GM20000 (cell line): ENCODE data around the gene PKP1.

Source experiments
- DNase-seq: peaks from one replicate; pipeline ENCODE4 v3.0.0; 2012; ENCODE audit warnings: low spot score
- TF ChIP-seq, protein P1 (sequence below): IDR thresholded peaks from 2 replicates; pipeline ENCODE4 v1.5.1; 2012; ENCODE audit warnings: mild to moderate bottlenecking, control low read depth; ENCODE audit errors: extremely low read depth, missing control alignments

Gene PKP1

DNA sequence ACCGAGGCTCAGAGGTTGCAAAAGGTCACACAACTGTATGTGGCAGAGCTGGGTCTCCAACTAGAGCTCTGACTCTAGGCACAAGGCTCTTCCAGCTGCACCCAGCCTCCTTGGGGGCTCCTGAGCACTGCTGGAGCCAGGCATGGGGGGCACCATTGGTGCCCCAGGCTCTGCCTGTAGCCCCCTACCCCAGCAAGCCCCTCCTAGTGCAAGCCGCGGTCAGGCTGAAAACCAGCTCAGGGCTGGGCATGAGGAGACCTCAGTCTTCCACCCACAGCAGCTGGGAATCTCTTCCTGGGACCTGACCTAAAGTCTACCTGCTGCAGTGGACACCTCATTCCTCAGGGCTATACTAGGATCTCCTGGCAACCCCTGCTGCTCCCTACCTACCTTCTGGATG, 79.6 kb downstream of the PKP1 start:
- TF ChIP-seq, protein P1, sequence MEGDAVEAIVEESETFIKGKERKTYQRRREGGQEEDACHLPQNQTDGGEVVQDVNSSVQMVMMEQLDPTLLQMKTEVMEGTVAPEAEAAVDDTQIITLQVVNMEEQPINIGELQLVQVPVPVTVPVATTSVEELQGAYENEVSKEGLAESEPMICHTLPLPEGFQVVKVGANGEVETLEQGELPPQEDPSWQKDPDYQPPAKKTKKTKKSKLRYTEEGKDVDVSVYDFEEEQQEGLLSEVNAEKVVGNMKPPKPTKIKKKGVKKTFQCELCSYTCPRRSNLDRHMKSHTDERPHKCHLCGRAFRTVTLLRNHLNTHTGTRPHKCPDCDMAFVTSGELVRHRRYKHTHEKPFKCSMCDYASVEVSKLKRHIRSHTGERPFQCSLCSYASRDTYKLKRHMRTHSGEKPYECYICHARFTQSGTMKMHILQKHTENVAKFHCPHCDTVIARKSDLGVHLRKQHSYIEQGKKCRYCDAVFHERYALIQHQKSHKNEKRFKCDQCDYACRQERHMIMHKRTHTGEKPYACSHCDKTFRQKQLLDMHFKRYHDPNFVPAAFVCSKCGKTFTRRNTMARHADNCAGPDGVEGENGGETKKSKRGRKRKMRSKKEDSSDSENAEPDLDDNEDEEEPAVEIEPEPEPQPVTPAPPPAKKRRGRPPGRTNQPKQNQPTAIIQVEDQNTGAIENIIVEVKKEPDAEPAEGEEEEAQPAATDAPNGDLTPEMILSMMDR = no peak
- no peak for DNase-seq

DNA sequence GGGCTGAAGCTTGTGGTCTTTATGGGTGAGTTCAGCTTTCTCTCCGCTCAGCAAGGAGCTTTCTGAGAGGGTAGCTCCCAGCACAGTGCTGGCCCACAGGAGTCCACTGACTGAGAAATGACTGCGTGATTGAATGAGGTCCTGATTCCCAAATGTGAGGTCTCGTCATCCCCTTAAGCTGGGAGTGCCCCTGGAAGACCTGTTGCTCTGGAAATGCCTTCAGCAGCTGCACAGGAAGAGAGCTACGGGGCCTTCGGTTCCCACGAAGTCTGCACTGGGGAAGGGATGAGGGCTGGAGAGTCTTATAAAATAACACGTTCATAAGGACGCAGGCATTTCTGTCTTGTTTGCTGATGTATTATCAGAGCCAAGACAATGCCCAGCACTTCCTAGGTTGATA, 80.2 kb downstream of the PKP1 start:
- TF ChIP-seq, protein P1 = no peak

DNA sequence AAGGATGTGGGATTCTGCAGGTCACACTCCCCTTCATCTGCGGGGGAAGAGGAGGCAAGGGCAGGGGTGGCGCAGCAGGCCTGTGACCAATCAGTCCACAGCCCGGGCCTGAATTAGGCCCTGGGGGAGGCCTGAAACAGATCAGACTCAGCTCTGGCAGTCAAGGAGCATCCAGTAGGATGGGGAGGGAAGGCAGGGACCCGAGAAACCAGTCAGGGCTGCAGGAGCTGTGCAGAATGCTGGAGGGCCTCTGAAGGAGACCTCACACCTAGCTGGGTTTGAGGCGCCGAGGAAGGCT, 81.5 kb downstream of the PKP1 start:
- no peak for DNase-seq
- TF ChIP-seq, protein P1 = no peak

More for the DNA sequence above, 80.2 kb downstream of the PKP1 start:
- no peak for DNase-seq

DNA sequence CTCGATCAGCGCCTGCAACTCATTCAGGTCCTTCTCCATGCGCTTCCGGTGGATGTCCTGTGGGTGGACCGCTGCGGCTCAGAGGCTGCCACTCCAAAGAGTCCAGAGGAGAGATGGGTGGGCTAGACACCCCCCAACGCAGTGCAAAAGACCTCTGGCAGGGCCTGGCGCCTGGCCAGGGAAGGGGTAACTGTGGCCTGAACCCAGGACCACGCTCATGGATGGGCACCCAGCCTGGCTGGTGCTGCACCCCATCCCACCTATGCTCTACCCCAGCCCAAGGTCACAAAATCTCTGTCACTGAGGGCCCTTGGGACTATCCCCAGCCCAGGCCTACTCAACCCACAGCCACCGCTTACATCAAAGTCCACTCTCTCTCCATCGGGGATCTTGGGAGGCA, 81.9 kb downstream of the PKP1 start:
- no peak for DNase-seq
- TF ChIP-seq, protein P1 = no peak

DNA sequence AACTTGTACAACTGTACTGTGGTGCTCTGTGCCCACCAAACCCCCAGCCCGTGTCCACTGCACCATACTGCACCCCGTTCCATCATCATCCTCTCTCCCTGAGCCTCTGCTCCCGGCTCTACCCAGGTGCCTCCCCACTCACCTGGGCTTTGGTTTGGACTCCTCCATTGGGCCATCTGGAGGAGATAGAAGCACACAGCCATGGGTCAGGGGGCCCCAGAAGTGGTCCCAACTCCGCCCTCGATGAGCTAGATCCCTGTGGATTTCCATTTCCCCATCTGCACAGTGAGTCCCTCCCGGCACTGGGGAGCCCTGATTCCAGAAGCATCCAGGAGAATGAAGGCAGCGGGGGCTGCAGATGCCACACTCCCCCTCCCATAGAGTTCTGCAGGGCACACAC, 83.4 kb downstream of the PKP1 start:
- TF ChIP-seq, protein P1 = no peak
- no peak for DNase-seq

- no peak for DNase-seq
- TF ChIP-seq, protein P1 = no peak
These were observed 85.9 kb downstream of the PKP1 start for GRCh38 chr1:201369209-201369608.

DNA sequence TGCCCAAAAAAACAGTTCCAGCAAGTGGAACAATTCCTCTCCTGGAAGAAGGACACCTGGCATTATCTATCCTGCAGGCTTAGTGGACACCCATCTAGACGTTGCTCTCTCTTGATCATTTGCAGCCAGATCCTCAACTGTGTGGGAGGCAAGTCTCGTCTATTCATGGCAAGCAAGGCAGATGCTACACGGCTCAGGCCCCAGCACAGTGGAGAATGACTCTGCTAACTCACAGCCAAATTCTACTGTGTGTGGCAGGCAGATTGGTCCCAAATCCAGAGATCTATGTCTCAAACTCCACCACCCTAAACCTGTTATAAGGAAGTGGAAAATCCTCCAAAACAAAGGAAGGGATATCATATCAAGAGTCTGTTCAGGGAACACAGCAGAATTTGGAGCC, 87.2 kb downstream of the PKP1 start:
- DNase-seq = no peak
- TF ChIP-seq, protein P1 = no peak

- TF ChIP-seq, protein P1 = no peak
- no peak for DNase-seq
These were observed 88.0 kb downstream of the PKP1 start for GRCh38 chr1:201371276-201371675.
